ENCODE measurements around the gene SRMS. TPM values are rescaled to one million over a fixed set of nuclear protein-coding genes. Genes with fewer than 3 reads are reported as not detected.

SRMS gene
- total and polyA plus RNA-seq, 3 donors from 2014 or later, result 0.19 to 0.42 (median 0.24) TPM

GRCh38 chr20:63534831-63535651 is 12.5 kb downstream of the SRMS start:
- Histone ChIP-seq H3K4me3 (no peak overlapping the region), H3K4me1 (peaks cover 10% of the 10 kb centered on the region), H3K36me3 (ENCODE audit: low read depth, missing control alignments) (no peaks in the 10 kb centered on the region), H3K27me3 (no peaks in the 10 kb centered on the region), H3K27ac (no peak overlapping the region), H3K9me3 (no peaks in the 10 kb centered on the region)
- no peak for DNase-seq
- 62% methylated on average over 36 of the region's 49 CpGs; no CpG with 5 or more reads in 1 of the 2 donors for WGBS, 2 donors
- no peak for TF ChIP-seq CTCF (IDR thresholded peaks at IDR 0.05)
- no peak for TF ChIP-seq POLR2A (IDR thresholded peaks at IDR 0.05)
- intact Hi-C loops (cut with DNase I; ENCODE audit: low total_unique reads), result loop anchor here (5.0 kb wide), 1 partner anchor 442 kb away; the partner anchor contains the start of gene SAMD10

GRCh38 chr20:63534427-63534830 is 13.1 kb downstream of the SRMS start:
- Histone ChIP-seq H3K9me3 (no peaks in the 10 kb centered on the region), H3K4me3 (no peak overlapping the region), H3K27ac (no peak overlapping the region), H3K27me3 (no peaks in the 10 kb centered on the region), H3K36me3 (ENCODE audit: low read depth, missing control alignments) (no peaks in the 10 kb centered on the region), H3K4me1 (peaks cover 10% of the 10 kb centered on the region)
- TF ChIP-seq CTCF (IDR thresholded peaks at IDR 0.05), result no peak
- TF ChIP-seq POLR2A (IDR thresholded peaks at IDR 0.05), result no peak
- DNase-seq, result no peak
- intact Hi-C loops (cut with DNase I; ENCODE audit: low total_unique reads), result no loop called here
- WGBS, 2 donors, result 46 to 59% methylated on average over 8 to 12 of the region's 12 CpGs

GRCh38 chr20:63533871-63534393 is 13.6 kb downstream of the SRMS start:
- no peak for DNase-seq
- Histone ChIP-seq H3K27ac (no peak overlapping the region), H3K9me3 (no peaks in the 10 kb centered on the region), H3K27me3 (no peaks in the 10 kb centered on the region), H3K4me1 (peaks cover 10% of the 10 kb centered on the region), H3K4me3 (no peak overlapping the region), H3K36me3 (ENCODE audit: low read depth, missing control alignments) (no peaks in the 10 kb centered on the region)
- intact Hi-C loops (cut with DNase I; ENCODE audit: low total_unique reads), result no loop called here
- 68 to 70% methylated on average over 4 to 26 of the region's 28 CpGs for WGBS, 2 donors
- TF ChIP-seq POLR2A (IDR thresholded peaks at IDR 0.05), result no peak
- TF ChIP-seq CTCF (IDR thresholded peaks at IDR 0.05), result no peak

- TF ChIP-seq POLR2A (IDR thresholded peaks at IDR 0.05), result no peak
- TF ChIP-seq CTCF (IDR thresholded peaks at IDR 0.05), result no peak
- no peaks in the 10 kb centered on the region for H3K36me3 ChIP-seq (ENCODE audit: low read depth, missing control alignments)
- H3K4me3 ChIP-seq, result no peak overlapping the region
- WGBS, 2 donors, result 73 to 80% methylated on average over 11 to 14 of the region's 14 CpGs
- intact Hi-C loops (cut with DNase I; ENCODE audit: low total_unique reads), result no loop called here
- DNase-seq, result no peak
- H3K4me1 ChIP-seq, result peaks cover 9% of the 10 kb centered on the region
- H3K27me3 ChIP-seq, result no peaks in the 10 kb centered on the region
- no peak overlapping the region for H3K27ac ChIP-seq
- no peaks in the 10 kb centered on the region for H3K9me3 ChIP-seq
Measured at GRCh38 chr20:63533388-63533787, 14.2 kb downstream of the SRMS start.

Measured in testis (tissue), 3 donors.